IgD-negative memory B cell (primary cell): ENCODE results near the gene SMIM5. TPM values are rescaled to one million over a fixed set of nuclear protein-coding genes. Genes with fewer than 3 reads are reported as not detected.

Source experiments
- H3K27ac Mint-ChIP-seq, 3 donors: one replicate each; pipeline ENCODE4 v1.8.0; 2020 to 2022; ENCODE audit warnings: mild to moderate bottlenecking in 3 of 3, mixed read lengths in 3 of 3, moderate library complexity in 1 of 3
- H3K27me3 Mint-ChIP-seq: one replicate; pipeline ENCODE4 v1.8.0; 2021; ENCODE audit warnings: mixed read lengths
- H3K36me3 Mint-ChIP-seq: one replicate; pipeline ENCODE4 v1.8.0; 2020; ENCODE audit warnings: mild to moderate bottlenecking, mixed read lengths
- H3K4me1 Mint-ChIP-seq, 3 donors: one replicate each; pipeline ENCODE4 v1.8.0; 2020 to 2022; ENCODE audit warnings: mixed read lengths in 3 of 3, mild to moderate bottlenecking in 1 of 3
- H3K4me3 Mint-ChIP-seq, 4 donors: one replicate each; pipeline ENCODE4 v1.8.0; 2020 to 2022; ENCODE audit warnings: mild to moderate bottlenecking in 4 of 4, mixed read lengths in 4 of 4, moderate library complexity in 3 of 4
- H3K9me3 Mint-ChIP-seq, 3 donors: one replicate each; pipeline ENCODE4 v1.8.0; 2020 to 2021; ENCODE audit warnings: mixed read lengths in 3 of 3, mild to moderate bottlenecking in 1 of 3
- polyA plus RNA-seq: library from polyadenylated mRNA; unstranded; fragments of 300-500 nt; fragmentation: Illumina TruSeq; gene quantifications from one replicate; pipeline ENCODE4 v1.2.3, GENCODE V29; 2021

SMIM5 gene
- polyA plus RNA-seq, 1 donor from 2014 or later: 0.36 TPM

DNA sequence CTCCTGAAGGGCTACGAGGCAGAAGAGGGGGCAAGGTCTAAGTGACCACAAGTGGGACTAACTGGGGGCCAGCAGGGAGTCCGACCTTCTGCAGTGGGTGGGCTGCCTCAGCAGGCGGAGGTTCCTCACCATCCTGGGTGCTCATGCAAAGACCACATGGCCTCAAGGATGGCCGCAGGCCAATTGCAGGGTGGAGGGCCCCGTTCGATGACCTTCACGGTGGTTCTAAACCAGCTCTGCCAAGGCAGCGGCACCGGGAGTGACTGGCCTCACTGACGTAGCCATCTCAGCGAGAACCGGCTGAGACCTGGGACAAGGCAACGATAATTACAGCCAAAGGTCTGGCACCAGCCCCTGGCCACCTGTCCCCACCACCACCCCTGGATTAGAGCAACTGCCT, 5.7 kb downstream of the SMIM5 start:
- H3K4me3 Mint-ChIP-seq: no peak overlapping the region
- no peaks in the 10 kb centered on the region for H3K27me3 Mint-ChIP-seq
- peak overlapping the region in 1 of 3 donors; percentile 16 for H3K27ac Mint-ChIP-seq
- no peaks in the 10 kb centered on the region for H3K9me3 Mint-ChIP-seq
- H3K36me3 Mint-ChIP-seq: peaks cover under 1% of the 10 kb centered on the region
- peaks cover 0 to 2% (median under 1%) of the 10 kb centered on the region in 3 donors for H3K4me1 Mint-ChIP-seq

DNA sequence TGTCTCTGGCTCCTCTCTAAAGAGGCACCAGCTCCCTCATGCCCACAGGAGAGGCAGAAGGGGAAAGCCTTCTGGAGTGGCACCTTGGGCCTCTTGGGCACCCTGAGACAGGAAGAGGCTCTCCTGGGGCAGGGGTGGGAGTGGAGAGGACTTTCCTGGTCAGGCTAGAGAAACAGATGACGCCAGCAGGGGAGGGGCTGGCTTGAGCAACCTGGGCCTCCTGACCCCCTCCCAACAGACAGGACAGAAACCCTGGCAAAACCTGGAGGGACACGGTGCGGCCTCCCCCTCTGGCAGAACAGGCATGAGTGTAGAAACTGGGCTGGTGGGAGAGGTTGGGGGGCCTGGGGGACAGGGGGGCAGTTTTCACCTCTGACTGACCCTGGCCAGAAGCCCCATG, 6.1 kb downstream of the SMIM5 start:
- H3K27ac Mint-ChIP-seq: no peak overlapping the region
- no peaks in the 10 kb centered on the region for H3K9me3 Mint-ChIP-seq
- no peak overlapping the region for H3K4me3 Mint-ChIP-seq
- H3K4me1 Mint-ChIP-seq: no peaks in the 10 kb centered on the region
- no peaks in the 10 kb centered on the region for H3K27me3 Mint-ChIP-seq
- H3K36me3 Mint-ChIP-seq: no peaks in the 10 kb centered on the region

DNA sequence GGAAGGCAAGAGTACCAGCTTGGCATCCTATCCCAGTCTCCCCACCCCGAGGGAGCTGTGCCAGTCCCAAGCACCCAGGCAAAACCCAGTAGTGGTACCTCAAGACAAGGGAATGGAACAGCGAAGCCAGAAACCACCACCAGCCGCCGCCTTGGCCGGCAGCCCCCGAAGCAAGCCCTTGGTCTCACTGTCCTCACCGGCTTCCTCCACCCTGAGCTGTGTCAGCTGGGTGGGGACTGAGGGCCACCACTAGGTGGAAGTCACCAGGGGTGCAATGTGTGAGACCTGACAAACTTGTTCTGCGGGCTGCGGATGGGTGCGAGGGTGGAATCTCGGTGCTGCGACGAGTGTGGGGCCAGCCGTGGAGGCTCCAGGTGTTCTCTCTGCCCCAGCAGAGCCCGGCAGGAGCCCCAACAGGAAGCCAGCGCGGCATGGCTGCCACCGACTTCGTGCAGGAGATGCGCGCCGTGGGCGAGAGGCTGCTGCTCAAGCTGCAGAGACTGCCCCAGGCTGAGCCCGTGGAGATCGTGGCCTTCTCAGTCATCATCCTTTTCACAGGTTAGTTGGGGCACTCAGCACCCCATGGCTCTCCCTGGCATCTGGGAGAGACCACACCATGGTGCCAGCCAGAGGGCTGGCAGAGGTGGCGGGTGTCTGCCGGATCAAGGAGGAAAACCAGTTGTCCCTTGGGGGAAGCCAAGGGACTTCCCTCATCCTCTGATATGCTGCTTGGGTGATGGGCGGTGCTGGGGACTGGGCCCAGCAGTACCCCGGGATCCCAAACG, 6.7 kb downstream of the SMIM5 start:
- H3K27me3 Mint-ChIP-seq: no peaks in the 10 kb centered on the region
- H3K4me3 Mint-ChIP-seq: no peak overlapping the region
- H3K4me1 Mint-ChIP-seq: no peaks in the 10 kb centered on the region
- no peaks in the 10 kb centered on the region for H3K9me3 Mint-ChIP-seq
- H3K27ac Mint-ChIP-seq: peak overlapping the region in 1 of 3 donors; percentile 39
- H3K36me3 Mint-ChIP-seq: no peaks in the 10 kb centered on the region

DNA sequence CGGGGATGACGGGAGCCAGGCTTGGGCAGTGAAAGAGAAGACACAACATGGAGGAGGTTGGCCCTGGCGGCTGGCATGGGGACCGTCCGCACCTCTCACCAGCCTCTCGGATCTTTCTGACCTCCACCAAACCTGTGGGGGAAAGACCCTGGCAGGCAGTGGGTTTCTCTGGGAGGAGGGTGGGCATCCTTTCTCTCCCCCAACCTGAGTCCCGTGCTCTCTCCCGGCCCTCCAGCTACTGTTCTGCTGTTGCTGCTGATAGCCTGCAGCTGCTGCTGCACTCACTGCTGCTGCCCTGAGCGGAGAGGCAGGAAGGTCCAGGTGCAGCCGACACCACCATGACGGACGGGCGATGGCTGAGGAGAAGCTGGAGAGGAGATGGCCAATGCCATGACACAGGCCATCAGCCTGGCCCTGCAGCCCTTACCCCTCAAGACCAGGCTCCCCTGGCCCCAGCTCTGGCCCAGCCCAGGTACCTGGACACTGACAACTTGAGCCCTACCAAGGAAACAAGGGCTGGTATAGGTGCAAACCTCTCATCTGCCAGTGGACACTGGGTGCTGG, 7.4 kb downstream of the SMIM5 start:
- Mint-ChIP-seq H3K4me3 (no peak overlapping the region), H3K27ac (no peak overlapping the region), H3K36me3 (no peaks in the 10 kb centered on the region), H3K9me3 (no peaks in the 10 kb centered on the region), H3K27me3 (no peaks in the 10 kb centered on the region), H3K4me1 (no peaks in the 10 kb centered on the region)

DNA sequence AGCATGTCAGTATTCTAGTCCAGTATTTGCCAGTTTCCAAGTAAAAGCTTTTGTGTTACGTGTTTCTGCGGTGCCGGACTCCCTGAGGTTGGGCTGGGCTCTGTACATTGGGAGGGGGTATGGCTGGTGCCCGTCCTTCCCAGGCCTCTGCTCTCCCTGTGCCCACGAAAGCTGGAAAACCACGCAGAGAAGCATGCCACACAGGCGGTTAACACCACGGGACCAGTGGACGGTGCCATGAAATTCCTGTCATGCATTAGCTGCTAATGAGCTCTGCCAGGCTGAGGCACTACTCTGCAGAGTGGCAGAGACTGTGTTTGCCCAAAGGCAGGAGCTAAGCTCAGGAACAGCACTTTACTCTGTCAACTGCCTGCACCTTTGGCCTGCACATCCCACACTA, 8.1 kb downstream of the SMIM5 start:
- no peak overlapping the region for H3K27ac Mint-ChIP-seq
- H3K9me3 Mint-ChIP-seq: no peaks in the 10 kb centered on the region
- no peaks in the 10 kb centered on the region for H3K27me3 Mint-ChIP-seq
- peaks cover 0 to 4% (median 2%) of the 10 kb centered on the region in 3 donors for H3K4me1 Mint-ChIP-seq
- no peak overlapping the region for H3K4me3 Mint-ChIP-seq
- no peaks in the 10 kb centered on the region for H3K36me3 Mint-ChIP-seq

DNA sequence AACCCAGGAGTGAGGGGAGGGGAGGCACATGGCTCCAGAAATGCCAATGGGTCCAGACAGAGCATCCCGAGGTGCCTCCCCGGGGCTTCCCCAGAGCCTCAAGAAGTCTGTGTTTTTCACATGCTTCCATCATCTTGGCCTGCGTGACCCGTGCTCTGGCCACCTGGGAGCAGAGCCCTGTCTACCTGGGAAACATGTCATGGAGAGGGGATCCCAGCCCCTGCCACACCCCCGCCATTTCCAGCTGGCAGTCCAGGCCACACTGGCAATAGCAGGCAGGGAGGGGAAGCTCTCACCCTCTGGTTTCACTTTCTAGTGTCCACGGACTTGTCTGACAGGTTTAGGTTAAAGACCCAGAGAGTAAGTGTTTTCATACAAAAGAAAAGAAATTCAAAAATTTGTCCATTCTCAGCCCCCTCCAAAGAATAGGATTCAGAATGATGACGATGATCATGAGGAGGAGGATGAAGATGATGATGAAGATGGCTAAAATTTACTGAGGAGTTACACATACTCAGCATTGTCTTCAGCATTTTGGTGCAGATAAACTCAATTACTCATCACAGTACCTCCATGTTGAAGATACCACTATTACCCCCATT, 9.0 kb downstream of the SMIM5 start:
- H3K9me3 Mint-ChIP-seq: no peaks in the 10 kb centered on the region
- no peaks in the 10 kb centered on the region for H3K36me3 Mint-ChIP-seq
- H3K27ac Mint-ChIP-seq: peak overlapping the region in 1 of 3 donors; percentile 35

DNA sequence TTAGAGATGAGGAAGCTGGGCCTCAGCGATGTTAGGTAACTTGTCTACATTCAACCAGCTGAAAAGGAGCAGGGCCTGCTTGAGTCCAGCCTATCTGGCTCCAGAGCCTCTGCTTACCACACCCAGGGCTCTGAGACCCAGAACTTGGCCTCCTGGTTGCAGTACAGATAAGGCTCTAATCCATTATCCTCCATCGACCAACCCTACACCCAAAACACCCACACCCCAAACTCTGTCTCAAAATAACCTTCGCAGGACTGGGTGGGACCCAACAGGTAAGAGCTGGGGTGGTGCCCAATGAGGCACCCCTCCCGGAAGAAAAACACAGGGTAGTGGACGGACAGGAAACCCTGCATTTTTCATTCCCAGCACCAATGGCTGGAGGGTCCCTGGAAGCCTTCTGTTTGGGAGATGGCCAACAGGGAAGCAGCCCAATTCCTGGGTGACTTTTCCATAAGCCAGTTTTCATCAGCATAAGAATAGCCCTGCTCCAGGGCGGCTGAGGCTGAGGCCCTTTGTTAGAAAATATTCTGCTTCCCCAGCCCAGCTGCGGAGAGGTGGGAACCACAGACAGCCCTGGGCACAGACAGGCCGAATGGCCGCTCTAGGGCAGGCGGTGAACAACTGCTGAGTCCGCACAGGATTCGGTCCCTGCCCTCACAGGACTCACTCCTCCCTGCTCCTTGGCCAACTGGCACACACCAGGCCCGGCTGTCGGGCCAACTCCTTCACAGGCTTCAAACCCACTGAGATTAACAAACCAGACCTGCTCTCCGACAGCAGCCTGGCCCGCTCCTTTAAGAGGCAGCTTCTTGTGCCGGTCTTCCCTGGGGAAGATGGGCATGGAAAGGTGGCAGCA, 9.8 kb downstream of the SMIM5 start:
- peaks cover 0 to 4% (median 2%) of the 10 kb centered on the region in 3 donors for H3K4me1 Mint-ChIP-seq

More for the DNA sequence above, 9.0 kb downstream of the SMIM5 start:
- Mint-ChIP-seq H3K4me1 (peaks cover 0 to 4% (median 2%) of the 10 kb centered on the region in 3 donors), H3K27me3 (no peaks in the 10 kb centered on the region), H3K4me3 (no peak overlapping the region)

DNA sequence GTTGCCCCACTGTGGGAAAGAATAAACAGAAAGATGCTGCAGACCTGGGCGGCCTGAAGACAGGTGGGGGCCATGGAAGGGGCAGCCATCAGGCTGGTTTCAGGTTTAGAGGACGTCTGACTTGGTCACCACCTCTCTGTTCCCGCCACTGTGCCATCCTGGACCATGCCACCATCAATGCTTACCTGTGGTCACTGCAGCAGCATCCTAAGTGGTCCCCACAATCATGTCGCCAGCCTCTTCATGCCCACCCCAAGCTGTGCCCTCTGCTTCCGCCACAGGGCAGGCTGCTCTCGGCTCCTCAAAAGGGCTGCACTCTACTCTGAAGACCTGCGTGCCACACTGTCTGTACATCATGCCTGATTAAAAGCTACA, 10.4 kb downstream of the SMIM5 start:
- Mint-ChIP-seq H3K36me3 (no peaks in the 10 kb centered on the region), H3K27ac (no peak overlapping the region), H3K4me3 (no peak overlapping the region), H3K9me3 (no peaks in the 10 kb centered on the region), H3K27me3 (no peaks in the 10 kb centered on the region), H3K4me1 (peaks cover 0 to 4% (median 2%) of the 10 kb centered on the region in 3 donors)

More for the DNA sequence above, 9.8 kb downstream of the SMIM5 start:
- H3K4me3 Mint-ChIP-seq: no peak overlapping the region
- H3K27ac Mint-ChIP-seq: peak overlapping the region in 1 of 3 donors; percentile 35
- no peaks in the 10 kb centered on the region for H3K36me3 Mint-ChIP-seq
- H3K9me3 Mint-ChIP-seq: no peaks in the 10 kb centered on the region
- no peaks in the 10 kb centered on the region for H3K27me3 Mint-ChIP-seq

DNA sequence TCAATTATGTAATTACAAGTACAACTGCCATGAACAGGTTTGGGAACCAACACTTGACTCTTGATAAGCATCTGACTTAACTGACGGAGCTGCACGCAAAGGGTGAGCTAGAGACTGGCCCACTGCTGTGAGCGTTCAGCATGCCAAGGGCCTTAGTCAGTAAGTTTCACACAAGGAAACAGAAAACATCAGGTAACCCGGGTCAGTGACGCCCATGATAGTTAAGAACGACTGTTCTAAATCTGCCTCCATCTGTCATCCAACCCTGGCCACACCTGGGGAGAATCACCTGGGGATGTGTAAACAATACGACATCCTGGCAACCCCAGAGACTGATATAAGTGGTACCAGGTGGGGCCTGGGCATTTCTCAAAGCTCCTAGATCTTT, 12.3 kb downstream of the SMIM5 start:
- H3K4me3 Mint-ChIP-seq: no peak overlapping the region
- H3K36me3 Mint-ChIP-seq: peaks cover 4% of the 10 kb centered on the region
- H3K9me3 Mint-ChIP-seq: no peaks in the 10 kb centered on the region
- no peaks in the 10 kb centered on the region for H3K27me3 Mint-ChIP-seq
- H3K4me1 Mint-ChIP-seq: peaks cover 0 to 4% (median 2%) of the 10 kb centered on the region in 3 donors
- no peak overlapping the region for H3K27ac Mint-ChIP-seq

DNA sequence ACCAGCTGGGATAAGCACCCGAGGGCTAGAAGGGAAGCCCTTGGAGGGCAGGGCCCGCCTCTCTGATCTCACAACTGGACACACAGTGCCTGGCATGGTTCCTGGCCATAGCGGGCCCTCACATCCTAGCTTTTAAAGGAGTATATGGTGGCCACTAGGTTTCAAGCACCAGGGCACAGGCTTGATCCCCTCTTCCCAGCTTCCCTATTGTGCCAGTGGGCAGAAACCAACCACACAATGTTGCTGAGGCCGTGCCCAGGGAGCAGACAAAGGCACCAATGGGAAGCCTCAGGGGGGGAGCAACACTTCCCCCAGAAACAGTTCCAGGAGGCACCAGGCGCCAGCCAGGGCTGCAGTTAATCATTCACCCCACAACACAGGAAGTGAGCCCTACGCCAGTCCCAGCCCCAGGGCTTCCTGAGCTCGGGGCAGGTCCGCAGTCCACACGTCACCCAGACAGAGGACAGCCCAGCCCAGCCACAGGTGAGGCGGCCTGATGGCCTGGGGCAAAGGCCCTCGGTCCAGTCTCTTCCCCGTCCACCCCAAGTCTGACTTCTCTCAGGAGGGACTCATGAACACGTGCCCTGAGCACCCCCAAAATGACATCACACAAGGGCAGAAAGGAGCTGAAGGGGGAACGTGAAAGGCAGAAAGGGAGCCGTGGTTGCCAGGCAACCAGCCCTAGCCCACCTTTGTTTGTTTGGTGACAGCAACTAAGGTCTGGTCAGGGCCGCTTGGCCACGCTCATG, 12.8 kb downstream of the SMIM5 start:
- Mint-ChIP-seq H3K27me3 (no peaks in the 10 kb centered on the region), H3K4me3 (no peak overlapping the region), H3K27ac (no peak overlapping the region), H3K9me3 (no peaks in the 10 kb centered on the region), H3K4me1 (peaks cover 0 to 4% (median 2%) of the 10 kb centered on the region in 3 donors), H3K36me3 (peaks cover 4% of the 10 kb centered on the region)

DNA sequence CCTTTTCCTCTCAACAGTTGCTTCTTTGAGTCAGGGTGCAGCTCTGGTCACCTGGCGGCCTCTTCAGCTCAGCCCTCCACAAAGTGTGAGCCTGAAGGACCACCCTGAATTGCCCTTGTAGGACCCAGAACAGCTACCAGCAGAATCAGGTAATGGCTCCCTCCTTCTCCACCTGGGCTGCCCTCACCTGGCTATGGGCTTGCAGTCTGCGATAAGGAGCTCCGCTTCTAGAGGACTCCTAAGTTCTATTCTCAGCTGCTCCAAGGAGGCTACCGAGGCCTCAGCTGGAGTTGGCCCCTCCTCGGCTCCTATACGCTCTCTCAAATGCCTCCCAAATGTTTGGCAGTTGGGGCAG, 13.4 kb downstream of the SMIM5 start:
- Mint-ChIP-seq H3K36me3 (peaks cover 4% of the 10 kb centered on the region), H3K27me3 (no peaks in the 10 kb centered on the region), H3K4me3 (no peak overlapping the region), H3K9me3 (no peaks in the 10 kb centered on the region), H3K4me1 (peaks cover 0 to 4% (median 2%) of the 10 kb centered on the region in 3 donors), H3K27ac (no peak overlapping the region)

DNA sequence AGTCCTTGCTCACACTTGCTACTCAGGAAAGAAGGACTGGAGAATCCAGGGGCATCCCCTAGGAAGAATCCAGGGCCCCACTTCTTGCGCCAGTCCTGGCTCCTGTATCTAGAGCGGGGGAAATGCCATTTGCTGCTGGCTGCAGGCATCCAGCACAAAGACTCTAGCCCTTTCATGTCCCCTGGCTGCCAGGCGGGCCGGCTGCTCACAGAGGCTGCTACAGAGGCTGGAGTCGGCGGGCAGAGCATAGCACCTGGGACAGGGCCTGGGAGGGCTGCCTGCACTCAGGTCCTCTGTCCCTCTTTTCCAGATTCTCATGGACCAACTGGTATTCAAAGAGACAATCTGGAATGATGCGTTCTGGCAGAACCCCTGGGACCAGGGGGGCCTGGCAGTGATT, 13.8 kb downstream of the SMIM5 start:
- H3K27me3 Mint-ChIP-seq: no peaks in the 10 kb centered on the region
- no peak overlapping the region for H3K4me3 Mint-ChIP-seq
- H3K4me1 Mint-ChIP-seq: peaks cover 0 to 4% (median 2%) of the 10 kb centered on the region in 3 donors
- no peak overlapping the region for H3K27ac Mint-ChIP-seq
- no peaks in the 10 kb centered on the region for H3K9me3 Mint-ChIP-seq
- H3K36me3 Mint-ChIP-seq: peaks cover 4% of the 10 kb centered on the region

DNA sequence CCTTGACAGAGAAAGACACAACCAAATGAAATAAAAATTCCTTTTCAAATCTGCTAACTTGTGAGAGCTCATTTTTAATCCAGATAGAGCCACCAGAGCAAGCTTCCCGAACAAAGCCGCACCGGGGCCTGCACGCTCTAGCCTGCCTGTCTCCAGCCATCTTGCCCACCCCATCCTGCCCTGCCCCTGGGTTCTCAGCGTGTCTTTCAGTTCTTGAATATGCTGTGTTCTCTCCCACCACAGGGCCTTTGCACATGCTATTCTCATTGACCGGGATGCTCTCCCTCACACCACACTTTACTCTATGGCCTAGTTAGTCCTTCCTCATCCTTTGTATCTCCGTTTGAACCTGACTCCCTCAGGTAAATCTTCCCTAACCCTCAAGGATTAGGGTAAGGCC, 14.7 kb downstream of the SMIM5 start:
- H3K27ac Mint-ChIP-seq: no peak overlapping the region

DNA sequence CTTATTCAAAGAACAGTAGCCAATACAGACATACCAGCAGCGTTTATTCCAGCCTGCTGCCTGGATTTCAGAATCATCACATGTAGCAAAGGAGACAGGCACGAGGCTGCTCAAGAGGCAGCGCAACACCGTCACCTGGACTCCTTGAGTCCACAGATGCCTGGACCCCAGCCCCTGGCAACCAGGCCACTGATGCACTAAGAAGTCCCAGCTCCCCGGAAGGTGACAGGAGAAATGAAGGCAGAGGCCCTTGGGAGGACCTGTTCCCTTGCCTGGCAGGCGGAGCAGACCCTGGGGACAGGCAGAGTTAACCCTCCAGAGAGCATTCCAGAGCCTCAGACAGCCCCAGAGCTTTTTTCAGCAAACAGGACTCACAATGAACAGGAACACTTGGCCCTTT, 16.5 kb downstream of the SMIM5 start:
- Mint-ChIP-seq H3K4me1 (peaks cover 0 to 8% (median 5%) of the 10 kb centered on the region in 3 donors), H3K27me3 (no peaks in the 10 kb centered on the region), H3K27ac (peak overlapping the region in 1 of 3 donors; percentile 5), H3K9me3 (no peaks in the 10 kb centered on the region), H3K4me3 (no peak overlapping the region), H3K36me3 (peaks cover 4% of the 10 kb centered on the region)

More for the DNA sequence above, 14.7 kb downstream of the SMIM5 start:
- Mint-ChIP-seq H3K4me1 (peaks cover 0 to 4% (median 2%) of the 10 kb centered on the region in 3 donors), H3K36me3 (peaks cover 4% of the 10 kb centered on the region), H3K4me3 (no peak overlapping the region), H3K9me3 (no peaks in the 10 kb centered on the region), H3K27me3 (no peaks in the 10 kb centered on the region)
